ENCODE results near the gene MEF2D. TPM values are rescaled to one million over a fixed set of nuclear protein-coding genes. Genes with fewer than 3 reads are reported as not detected.

The MEF2D gene
- total RNA-seq, 1 experiment from 2014 or later: 17.3 TPM

GRCh38 chr1:156471496-156472490 is 28.8 kb downstream of the MEF2D start:
- TSS peak; percentile 39 for BruUV-seq (replicated peaks)

GRCh38 chr1:156470473-156470872 is 30.1 kb downstream of the MEF2D start:
- H3F3A ChIP-seq (ENCODE audit: low read length, unreplicated experiment): peaks cover 5% of the 10 kb centered on the region
- CTCF ChIA-PET: no interaction called here
- no peaks in the 10 kb centered on the region for H3K79me2 ChIP-seq (ENCODE audit: low read length)
- ATAC-seq (no peak), DNase-seq (no peak)
- no TSS peak for BruUV-seq (replicated peaks)
- H3K9me3 ChIP-seq (ENCODE audit: low read length): no peaks in the 10 kb centered on the region
- H3K36me3 ChIP-seq (ENCODE audit: low read depth, low read length): peaks cover 41% of the 10 kb centered on the region; the same call in 1 of the 2 replicates
- H3K4me3 ChIP-seq (ENCODE audit: low read length): no peak overlapping the region
- peaks cover 20% of the 10 kb centered on the region for H3K4me1 ChIP-seq (ENCODE audit: insufficient read depth, low read length)
- H3K27ac ChIP-seq (ENCODE audit: low read length): no peak overlapping the region
- no peak overlapping the region for H2AFZ ChIP-seq (ENCODE audit: low read length)
- POLR2A ChIA-PET (ENCODE audit: unreplicated experiment): no interaction called here
- H4K20me1 ChIP-seq (ENCODE audit: low read length): peaks cover 4% of the 10 kb centered on the region; the same call in 1 of the 2 replicates
- TF ChIP-seq EZH2phosphoT487 (IDR thresholded peaks at IDR 0.05; ENCODE audit: borderline replicate concordance, low read length): no peak
- TF ChIP-seq EZH2 (IDR thresholded peaks at IDR 0.05; ENCODE audit: low read length, unreplicated experiment): no peak
- TF ChIP-seq CTCF (conservative IDR thresholded peaks at IDR 0.05; ENCODE audit: low read depth, low read length): no peak
- intact Hi-C loops (cut with micrococcal nuclease): no loop called here
- no peaks in the 10 kb centered on the region for H3K9me2 ChIP-seq (replicated peaks; ENCODE audit: low read length)
- H3K27me3 ChIP-seq (ENCODE audit: low read length): no peaks in the 10 kb centered on the region
- no peak overlapping the region for H3K9ac ChIP-seq (ENCODE audit: low read length)
- H3K4me2 ChIP-seq (ENCODE audit: low read length): no peak overlapping the region

More at GRCh38 chr1:156471496-156472490, 28.8 kb downstream of the MEF2D start:
- CTCF ChIA-PET: no interaction called here
- intact Hi-C loops (cut with micrococcal nuclease): loop anchor here (1.0 kb wide), 1 partner anchor 14 kb away; no protein-coding TSS in a partner anchor
- POLR2A ChIA-PET (ENCODE audit: unreplicated experiment): no interaction called here
- Histone ChIP-seq H3K9ac (ENCODE audit: low read length) (no peak overlapping the region), H3K4me3 (ENCODE audit: low read length) (peak overlapping the region; percentile 21; the same call in 1 of the 2 replicates), H3K36me3 (ENCODE audit: low read depth, low read length) (peaks cover 52% of the 10 kb centered on the region), H3K27ac (ENCODE audit: low read length) (peak overlapping the region; percentile 61), H3K79me2 (ENCODE audit: low read length) (no peaks in the 10 kb centered on the region), H3K9me3 (ENCODE audit: low read length) (no peaks in the 10 kb centered on the region), H3K27me3 (ENCODE audit: low read length) (no peaks in the 10 kb centered on the region), H2AFZ (ENCODE audit: low read length) (no peak overlapping the region), H4K20me1 (ENCODE audit: low read length) (peaks cover 4% of the 10 kb centered on the region; the same call in 1 of the 2 replicates), H3F3A (ENCODE audit: low read length, unreplicated experiment) (peaks cover 5% of the 10 kb centered on the region), H3K4me2 (ENCODE audit: low read length) (peak overlapping the region; percentile 67), H3K4me1 (ENCODE audit: insufficient read depth, low read length) (peaks cover 21% of the 10 kb centered on the region), H3K9me2 (replicated peaks; ENCODE audit: low read length) (no peaks in the 10 kb centered on the region)
- TF ChIP-seq EZH2phosphoT487 (IDR thresholded peaks at IDR 0.05; ENCODE audit: borderline replicate concordance, low read length) (peak; percentile 42; the same call in 1 of the 2 replicates), CTCF (conservative IDR thresholded peaks at IDR 0.05; ENCODE audit: low read depth, low read length) (no peak)
- DNase-seq: peak; percentile 98
- peak; percentile 90 for ATAC-seq
